H1 (cell line): ENCODE data around the gene FARP2.

ENCODE experiments used
- CTCF ChIP-seq, 3 experiments: IDR thresholded peaks; 1 replicate in 2 of 3; 2 replicates in 1 of 3; pipeline versions ENCODE4 v1.5.1 to v1.6.1; 2011; ENCODE audit warnings: low read length in 3 of 3, mild to moderate bottlenecking in 3 of 3, inconsistent platforms in 2 of 3, low read depth in 1 of 3, moderate library complexity in 1 of 3; ENCODE audit not compliant: insufficient read depth in 1 of 3; ENCODE audit errors: control extremely low read depth in 1 of 3
- JUN ChIP-seq: IDR thresholded peaks from 2 replicates; pipeline ENCODE4 v1.6.1; 2011; ENCODE audit warnings: low read depth, mild to moderate bottlenecking, improper control_type of control experiment, low read length
- MAFK ChIP-seq: IDR thresholded peaks from 2 replicates; pipeline ENCODE4 v1.6.1; 2012; ENCODE audit warnings: low read depth, mild to moderate bottlenecking, improper control_type of control experiment, low read length
- POLR2A ChIP-seq, 2 experiments: IDR thresholded peaks; 1 replicate in 1 of 2; 2 replicates in 1 of 2; pipeline ENCODE4 v1.6.1; 2011; ENCODE audit warnings: low read depth in 2 of 2, low read length in 2 of 2, mild to moderate bottlenecking in 2 of 2; ENCODE audit errors: control extremely low read depth in 1 of 2
- RAD21 ChIP-seq, 2 experiments: IDR thresholded peaks in 1 of 2; conservative IDR thresholded peaks in 1 of 2; 2 replicates each; pipeline ENCODE4 v1.6.1; 2011; ENCODE audit warnings: low read depth in 2 of 2, low read length in 2 of 2, improper control_type of control experiment in 1 of 2, inconsistent platforms in 1 of 2, mild to moderate bottlenecking in 1 of 2, moderate library complexity in 1 of 2

DNA sequence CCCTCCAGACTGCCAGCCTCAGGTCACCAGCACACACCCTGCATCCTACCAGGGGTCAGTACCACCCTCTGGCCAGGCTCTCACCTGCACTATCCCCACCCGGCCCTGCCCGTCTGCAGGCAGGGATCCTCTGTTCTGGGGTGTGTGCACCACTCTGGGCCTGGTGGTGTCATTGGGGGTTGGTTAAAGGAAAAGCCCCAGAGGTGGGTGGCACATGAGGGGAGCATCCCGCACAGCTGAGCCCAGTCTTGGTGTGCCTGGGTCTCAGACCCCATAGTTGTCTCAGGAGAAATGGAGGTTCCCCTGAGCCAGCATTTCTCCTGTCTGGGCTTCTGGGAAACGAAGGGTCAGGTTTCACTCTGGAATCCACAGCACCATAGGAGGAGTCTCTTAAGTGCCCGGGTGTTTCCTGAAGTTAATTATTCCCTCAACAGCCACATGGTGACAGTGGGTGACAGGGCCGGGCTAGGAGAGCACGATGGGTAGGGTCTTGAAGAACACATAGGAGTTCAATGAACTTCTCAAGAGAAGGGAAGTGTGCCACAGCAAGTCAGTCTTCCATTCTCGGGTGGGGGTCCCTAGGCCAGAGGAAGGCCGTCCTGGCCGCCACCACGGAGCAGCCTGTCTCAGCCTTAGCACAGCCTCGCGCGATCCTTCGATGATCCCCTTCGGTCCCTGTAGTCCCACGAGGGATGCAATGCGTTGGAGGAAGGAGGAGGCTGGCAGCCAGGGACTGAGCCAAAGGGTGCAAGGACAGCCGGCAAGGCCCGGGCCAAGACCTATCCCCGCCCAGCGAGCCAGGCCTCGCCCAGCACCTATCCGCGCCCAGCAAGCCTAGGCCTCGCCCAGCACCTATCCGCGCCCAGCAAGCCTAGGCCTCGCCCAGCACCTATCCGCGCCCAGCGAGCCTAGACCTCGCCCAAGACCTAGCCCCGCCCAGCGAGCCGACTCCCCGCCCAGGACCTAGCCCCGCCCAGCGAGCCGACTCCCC lies 1.1 kb upstream of the FARP2 start:
- TF ChIP-seq CTCF (IDR thresholded peaks at IDR 0.05; ENCODE audit: control extremely low read depth in 1 of 3, insufficient read depth in 1 of 3, low read depth in 1 of 3, low read length in 3 of 3) (no peak), RAD21 (IDR thresholded peaks at IDR 0.05 in 1 of 2, conservative IDR thresholded peaks at IDR 0.05 in 1 of 2; ENCODE audit: low read depth in 2 of 2, low read length in 2 of 2) (peak in 1 of 2 experiments; percentile 9; a peak in 1 of 4 replicates), JUN (no peak), POLR2A (IDR thresholded peaks at IDR 0.05; ENCODE audit: control extremely low read depth in 1 of 2, low read depth in 2 of 2, low read length in 2 of 2) (0 out of 3 replicates have a peak, but pooled peaks of 1 of the 2 experiments have one; percentile 44), MAFK (peak; percentile 69; the same call in 1 of the 2 replicates)
